ENCODE data around the gene ALAS1.

Gene ALAS1

DNA sequence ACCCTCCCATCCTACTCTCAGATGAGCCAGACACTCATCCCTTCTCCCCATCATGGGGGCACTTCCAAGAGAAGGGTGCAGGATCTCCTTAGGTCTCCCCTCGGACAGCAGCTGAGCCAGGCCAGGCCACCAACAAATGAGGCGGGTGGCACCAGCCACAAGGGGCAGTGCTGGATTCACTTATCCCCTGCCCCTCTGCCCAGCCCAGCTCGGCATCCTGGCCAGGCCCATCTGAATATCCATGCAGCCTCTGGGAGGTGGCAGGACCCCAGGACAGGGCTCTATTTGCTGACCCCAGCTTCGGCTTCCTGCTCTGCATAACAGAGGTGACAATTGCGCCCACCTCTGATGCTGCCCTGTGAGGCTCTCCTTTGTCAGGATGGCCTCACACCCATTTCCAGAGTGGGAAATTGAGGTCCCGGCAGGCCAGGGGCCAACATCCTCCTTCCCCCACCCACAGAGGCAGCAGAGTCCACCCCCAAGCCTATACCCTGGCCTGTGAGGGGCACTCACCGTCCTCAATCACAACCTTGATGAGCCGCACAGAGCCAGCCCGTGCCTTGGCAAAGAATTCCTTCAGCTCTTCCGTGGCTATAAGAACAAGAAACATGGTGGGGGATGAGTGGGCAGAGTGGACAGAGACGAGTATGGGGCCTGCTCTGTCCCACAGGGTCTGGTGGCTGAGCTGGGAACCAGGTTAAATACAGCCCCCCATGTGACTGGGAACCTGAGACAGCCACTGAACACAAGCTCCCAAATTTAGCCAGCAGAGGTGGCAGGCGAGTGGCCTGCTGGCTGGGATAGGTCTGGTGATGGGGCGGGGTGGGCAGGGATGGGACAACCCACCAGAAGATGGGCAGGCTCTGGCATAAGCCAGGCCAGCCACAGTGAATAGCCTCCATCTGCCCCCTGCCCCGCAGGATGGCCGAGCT lies 36.8 kb downstream of the ALAS1 start:
- DNase-seq (ENCODE audit: low spot score): no peak

DNA sequence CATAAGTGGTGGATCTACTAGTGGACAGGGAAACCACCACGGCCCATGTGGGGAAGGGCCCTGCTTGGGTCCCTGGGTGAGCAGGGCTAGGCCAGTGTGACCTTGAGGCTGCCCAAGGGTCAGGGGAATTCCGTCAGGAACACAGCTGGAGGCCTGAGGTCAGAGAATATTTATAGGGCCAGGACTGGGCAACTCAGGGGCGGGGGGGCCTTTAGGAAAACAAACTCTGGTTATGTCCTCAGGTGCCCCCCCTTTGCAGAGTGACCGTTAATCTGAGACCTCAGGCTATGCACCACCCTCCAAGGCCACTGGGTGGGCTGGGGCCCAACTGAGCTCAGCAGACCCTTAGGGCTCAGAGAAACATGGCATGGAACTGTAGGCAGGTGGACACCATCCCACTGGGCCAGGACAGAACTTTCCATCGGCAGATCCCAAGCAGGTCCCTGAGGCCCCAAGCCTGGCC lies 38.5 kb downstream of the ALAS1 start:
- DNase-seq (ENCODE audit: low spot score): no peak

DNA sequence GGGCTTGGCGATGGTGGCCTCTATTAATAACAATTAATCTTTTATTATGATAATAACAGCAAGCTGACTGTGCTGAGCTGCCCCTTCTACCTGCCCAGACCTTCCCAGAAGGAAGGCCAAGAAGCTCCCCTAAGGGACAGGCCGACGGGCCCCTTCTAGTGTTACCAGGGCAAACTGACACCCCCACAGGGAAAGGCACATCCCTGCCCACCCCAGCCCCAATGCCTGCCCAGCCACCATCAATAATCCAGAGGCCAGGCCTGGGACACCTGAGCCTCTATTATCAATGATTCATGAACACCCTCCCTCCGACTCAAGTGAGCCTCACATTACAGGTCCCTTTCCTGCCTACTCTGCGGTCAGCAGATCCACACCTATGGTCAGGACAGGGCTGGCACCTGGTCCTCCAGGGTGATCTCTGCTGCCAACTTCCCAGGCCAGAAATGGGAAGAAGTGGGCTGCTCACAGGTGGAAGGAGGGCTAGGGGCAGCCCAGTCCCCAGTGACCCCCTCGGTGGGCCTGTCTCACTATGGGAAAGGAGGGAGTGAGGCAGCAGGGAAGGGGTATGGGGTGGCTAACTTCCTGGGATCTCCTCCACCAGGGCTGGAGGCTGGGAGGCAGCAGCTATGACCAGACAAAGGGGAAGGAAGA lies 39.2 kb downstream of the ALAS1 start:
- DNase-seq (ENCODE audit: low spot score): no peak

DNA sequence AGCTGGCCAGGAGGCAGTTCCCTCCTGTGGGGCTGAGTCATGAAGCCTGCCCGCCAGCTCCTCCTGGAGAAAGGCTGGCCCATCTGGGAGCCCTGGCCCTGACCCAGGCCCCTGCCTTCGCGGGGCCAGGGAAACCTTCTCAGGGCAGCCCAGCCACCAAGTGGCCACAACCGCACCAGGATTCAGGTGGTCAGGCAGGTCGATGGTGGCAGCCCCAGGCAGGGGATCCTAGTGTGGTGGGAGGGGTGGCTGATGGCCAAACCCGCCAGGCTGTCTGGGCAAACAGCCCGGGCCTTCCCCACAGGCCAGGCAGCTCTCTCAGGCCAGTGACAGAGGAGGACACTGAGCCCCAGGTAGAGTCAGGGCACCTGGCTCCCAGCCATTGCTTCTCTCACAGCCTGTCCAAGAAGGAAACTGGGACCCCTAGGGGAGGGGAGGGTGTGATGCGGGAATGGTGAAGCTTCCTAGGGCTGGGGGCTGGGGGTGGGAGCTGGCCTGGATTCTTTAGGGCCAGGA lies 39.8 kb downstream of the ALAS1 start:
- DNase-seq (ENCODE audit: low spot score): no peak

DNA sequence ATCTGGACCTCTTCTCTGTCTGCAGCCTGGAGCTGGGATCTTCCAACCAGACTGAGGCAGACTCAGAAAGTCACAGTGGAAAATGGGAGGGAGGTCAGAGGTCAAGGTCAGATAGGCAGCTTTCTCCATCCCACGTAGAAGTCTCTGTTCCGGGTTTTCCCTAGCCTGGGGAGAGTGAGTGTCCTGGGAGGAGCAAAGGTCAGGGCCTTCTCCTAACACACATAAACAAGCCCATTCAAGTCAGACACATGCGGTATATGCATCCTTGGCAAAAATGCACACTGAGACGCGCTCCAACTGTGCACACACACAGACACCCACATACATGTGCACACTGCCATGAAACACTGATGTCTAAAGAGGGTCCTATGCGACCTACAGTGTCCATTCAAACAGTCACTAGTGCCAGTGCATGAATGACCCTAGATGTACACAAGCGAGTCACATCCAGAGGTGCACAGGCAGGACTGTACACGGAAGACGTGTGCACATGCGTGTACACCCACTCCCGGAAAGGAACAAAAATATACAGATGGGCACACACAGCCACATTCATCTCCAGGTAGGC lies 40.3 kb downstream of the ALAS1 start:
- no peak for DNase-seq (ENCODE audit: low spot score)

DNA sequence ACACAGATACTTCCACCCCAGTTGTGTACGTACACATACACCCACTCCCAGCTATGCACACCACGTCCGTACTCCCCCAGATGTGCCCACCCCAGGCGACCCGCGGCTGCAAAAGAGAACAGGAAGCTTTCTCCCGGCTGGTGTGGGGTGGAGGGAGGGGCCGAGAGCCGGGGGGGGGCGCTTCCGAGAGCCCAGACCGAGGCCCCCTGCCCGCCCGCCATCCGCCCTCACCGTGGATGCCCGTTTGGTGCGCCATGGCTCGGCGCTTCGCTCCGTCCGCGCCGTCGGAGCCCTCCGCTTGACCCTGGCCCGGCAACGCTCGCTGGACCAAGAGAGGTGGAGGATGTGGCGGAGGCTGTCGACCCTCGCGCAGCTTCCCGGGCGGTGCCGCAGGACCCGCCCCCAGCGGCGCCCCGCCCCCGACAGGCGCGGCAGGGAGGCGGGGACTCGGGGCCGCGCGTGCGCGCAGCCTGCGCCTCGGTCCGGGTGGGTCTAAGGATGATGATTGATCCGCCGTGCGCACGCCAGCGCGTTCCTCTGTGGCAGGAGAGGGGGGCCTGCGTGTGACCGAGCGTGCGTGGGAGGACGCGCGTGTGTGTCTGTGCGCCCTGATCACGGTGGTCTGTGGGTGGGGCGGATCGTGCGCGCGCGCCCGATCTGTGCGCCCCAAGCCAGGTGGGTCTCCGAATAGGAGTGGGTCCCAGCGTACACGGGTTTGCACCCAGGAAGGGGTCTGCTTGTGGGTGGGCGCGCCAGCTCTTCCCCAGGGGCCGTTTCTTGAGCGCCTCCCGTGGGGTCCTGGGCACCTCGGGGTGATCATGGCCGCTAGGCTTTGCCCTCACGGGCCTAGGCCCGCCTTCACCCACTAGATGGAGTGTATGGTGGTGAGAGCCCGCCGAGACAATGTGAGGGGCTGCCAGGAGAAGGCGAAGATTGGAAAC lies 41.1 kb downstream of the ALAS1 start, which contains the start of gene TWF2:
Gene TWF2 (minus strand): TSS at position 398 of the 941 bp plus-strand sequence. CDS start 142 bp downstream, at position 256.
- peak; percentile 89 for DNase-seq (ENCODE audit: low spot score)

DNA sequence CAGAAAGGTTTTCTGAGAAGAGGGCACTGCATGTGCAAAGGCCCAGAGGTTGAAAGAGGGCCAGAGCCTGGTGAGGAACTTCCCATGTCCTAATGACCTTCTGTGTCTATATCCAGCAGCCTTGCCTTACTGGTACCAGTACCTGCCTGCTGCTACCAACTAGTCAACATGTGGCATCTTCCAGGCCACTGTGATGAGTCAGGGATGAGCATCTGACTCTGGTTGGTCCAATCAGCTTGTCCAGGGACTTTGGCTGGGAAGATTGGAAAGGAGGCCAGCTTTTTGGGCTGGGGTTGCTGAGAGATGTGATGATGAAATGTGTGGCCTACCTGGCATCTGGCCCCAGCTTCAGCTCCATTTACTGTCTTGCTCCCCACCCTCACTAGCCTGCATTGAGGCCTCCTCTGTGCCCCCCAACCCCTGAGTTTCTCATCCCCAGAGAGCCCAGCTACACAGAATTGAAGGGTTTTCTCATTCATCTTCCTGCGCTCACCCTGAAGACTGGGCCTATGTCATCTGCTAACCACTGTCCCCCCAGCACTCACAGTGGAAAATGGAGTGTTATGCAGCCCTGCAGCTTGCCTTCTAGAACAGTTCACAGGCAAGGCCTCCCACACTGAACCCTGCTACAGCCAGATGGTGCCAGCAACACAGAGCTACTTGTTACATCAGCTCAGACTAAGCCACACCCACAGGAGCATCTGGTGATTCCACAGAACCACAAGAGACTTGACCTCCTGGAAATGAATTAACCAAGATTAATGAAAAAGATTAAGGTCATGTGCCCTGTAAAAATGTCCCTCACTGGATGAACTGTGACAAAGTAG lies 42.3 kb downstream of the ALAS1 start:
- DNase-seq (ENCODE audit: low spot score): peak; percentile 38

DNA sequence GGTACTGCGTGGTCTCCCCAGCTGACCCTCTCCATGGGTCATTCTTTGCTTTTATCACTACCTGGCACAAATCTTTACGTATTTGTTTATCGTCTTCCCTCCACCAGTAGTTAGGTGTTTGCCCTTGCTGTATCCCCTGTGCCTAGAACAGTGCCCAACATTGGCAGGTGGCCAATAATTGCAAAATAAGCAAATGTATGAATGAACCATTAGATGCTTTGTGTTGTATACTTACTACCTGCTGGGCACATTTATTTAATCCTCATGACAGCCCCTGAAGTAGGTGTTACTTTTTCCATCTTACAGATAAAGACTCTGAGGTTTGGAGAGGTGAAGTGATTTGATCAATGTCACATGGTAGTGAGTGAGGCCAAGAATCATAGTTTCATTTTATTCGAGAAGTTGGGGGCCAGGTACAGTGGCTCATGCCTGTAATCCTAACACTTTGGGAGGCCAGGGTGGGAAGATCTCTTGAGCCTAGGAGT lies 43.0 kb downstream of the ALAS1 start:
- DNase-seq (ENCODE audit: low spot score): no peak

DNA sequence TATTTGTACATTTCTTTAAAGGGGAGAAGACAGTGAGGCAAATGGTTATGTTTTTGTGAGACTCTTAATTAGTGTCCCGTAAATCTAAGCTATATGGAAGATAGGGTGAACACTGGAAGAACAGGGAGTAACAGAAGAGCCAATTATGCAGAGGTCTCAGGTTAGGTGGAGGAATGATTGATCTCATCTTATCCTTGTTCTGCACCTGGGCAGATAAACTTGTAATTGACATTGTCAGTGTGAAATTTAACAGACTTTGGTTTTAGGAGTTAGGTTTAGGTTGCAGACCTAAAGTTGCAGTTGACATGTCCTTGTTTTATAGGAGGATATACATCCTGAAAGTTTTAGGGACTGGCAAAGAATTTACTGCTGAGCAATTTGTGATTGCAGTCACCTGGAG lies 44.1 kb downstream of the ALAS1 start:
- no peak for DNase-seq (ENCODE audit: low spot score)

DNA sequence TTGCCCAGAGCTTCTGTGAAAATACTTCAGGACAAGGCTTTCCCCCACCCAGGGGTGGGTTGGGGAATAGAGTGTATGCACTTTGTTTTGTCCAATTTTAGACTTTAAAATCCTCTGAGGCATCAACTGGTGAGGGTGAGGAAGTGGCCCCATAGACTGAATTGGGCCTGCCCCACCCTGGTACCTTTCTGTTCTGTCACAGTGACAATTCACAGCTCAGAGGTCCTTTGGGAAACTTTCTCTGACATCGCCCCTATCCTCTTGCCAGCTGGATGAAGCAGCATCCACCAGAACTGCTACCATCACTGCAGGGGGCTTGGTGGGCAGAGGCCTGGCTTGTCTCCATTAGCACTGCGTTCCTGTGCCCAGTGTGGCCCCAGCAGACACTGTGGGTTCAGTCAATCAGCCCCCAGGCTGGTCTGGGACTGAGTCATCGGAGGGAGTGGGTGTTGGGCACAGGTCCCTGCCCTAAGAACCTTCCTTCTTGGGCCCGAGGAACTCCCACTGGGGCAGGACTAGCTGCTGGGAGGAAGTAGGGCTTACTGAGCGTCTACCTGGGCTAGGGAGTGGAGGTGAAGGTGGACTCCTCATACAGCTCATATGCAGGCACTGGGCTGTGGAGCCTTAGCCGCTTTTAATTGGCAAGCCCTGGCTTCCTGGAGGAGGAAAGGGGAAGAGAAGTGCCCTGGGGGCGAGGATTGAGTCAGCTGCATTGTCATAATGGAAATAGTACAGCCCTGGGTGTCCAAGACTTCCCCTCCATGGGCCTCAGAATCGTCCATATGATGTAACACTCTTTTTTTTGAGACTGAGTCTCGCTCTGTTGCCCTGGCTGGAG lies 46.0 kb downstream of the ALAS1 start:
- peak; percentile 59 for DNase-seq (ENCODE audit: low spot score)

DNA sequence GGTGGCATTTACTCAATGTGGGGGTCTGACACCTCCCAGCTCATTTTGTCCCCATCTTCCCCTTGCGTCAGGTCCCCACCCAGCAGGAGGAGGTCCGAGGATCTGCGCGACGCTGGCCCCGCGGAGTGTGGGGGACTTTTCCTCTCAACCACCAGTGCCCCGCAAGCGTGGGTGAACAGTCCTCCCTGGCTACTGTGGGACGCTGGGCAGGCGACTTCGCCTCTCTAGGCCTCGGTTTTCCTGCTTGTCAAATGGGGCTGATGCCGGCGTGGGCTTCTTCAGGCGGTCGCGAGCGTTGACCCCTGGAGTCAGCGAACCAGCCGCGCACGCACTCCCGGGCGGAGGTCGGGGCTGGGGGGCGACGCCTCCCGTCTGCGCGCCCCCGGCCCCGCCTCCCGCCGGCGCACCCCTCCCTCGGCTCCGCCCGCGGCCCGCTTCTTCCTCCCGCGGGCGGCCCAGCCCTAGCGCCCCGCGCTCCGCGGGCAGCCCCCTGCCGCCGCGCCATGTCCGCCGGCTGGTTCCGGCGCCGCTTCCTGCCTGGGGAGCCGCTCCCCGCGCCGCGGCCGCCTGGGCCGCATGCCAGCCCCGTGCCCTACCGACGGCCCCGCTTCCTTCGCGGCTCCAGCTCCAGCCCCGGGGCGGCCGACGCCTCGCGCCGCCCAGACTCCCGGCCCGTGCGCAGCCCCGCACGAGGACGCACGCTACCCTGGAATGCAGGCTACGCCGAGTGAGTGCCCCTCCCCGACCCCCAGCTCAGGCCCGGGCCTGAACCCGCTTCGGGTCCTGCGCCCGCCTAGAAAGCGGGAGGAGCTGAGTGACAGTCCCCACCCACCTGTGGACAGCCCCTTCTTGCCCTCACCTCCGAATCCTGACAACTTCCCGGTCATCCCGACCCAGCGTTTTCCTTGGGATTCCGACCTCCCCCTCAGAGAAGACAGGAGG lies 47.6 kb downstream of the ALAS1 start, which contains the start of gene PPM1M:
Gene PPM1M (plus strand): TSS at position 438 of the 942 bp plus-strand sequence. CDS start 66 bp downstream, at position 504.
- no peak for DNase-seq (ENCODE audit: low spot score)

DNA sequence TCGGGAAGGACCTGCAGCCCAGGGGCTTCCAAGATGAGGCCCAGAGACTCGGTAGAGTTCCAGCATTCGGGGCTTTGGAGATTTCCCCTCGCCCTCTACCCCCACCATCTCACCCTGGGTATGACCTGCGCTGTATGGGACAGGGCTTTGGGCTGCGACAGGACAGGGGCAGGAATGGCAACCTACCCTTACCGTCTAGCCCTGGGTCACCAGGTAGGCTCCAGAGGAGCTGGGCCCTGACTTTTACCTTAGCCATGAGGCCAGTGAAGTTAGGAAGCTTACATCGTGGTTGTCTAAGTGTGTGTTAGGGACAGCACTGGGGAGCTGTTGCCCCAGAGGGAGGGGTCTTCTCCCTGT lies 48.3 kb downstream of the ALAS1 start:
- no peak for DNase-seq (ENCODE audit: low spot score)

DNA sequence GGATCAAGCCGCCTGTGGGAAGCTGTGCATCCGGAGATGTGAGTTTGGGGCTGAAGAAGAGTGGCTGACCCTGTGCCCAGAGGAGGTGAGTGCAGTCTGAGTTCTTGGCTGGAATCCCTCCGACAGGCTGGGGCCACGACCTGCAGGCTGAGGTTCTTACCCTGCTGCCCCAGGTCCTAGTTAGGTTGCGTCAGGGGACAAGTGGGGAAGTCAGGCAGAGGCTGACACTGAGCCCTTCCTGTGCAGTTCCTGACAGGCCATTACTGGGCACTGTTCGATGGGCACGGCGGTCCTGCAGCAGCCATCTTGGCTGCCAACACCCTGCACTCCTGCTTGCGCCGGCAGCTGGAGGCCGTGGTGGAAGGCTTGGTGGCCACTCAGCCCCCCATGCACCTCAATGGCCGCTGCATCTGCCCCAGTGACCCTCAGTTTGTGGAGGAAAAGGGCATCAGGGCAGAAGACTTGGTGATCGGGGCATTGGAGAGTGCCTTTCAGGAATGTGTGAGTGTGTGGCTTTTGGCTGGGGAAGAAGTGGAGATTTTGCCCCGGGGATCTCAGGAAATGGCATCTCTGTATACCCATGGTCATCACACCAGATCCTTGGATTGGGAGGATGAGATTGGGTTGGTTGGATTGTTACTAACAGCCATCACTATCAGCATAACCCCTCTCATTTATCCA lies 48.9 kb downstream of the ALAS1 start:
- no peak for DNase-seq (ENCODE audit: low spot score)

DNA sequence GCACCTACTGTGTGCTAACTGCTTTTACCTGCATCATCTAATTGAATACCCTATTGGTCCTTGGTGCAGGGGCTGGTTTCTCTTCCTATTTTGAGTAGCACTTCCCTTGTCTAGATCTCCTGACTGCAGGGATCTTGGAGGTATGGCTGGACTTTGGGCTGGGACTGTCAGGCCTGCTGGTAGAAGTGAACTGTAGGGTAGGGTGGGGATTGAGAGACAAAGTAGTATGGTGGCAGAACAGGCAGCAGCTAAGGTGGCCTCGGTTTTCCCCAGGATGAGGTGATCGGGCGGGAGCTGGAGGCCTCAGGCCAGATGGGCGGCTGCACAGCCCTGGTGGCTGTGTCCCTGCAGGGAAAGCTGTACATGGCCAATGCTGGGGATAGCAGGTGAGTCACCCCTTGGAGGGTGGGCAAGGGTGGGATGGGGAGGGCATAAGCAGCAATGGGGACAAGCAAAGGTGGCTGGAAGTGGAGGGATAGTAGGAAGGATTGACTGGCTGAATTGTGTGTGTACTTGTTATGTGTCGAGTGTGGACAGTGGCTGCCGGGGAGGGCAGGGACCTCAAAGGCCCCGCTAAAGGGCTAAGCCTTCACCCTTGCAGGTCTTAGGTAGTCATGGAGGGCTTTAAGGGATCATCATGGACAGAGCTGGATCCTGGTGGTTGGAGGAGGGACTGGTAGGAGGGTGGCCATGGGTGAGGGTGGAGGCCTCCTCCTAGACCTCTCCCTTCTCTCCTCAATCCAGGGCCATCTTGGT lies 49.6 kb downstream of the ALAS1 start:
- no peak for DNase-seq (ENCODE audit: low spot score)

DNA sequence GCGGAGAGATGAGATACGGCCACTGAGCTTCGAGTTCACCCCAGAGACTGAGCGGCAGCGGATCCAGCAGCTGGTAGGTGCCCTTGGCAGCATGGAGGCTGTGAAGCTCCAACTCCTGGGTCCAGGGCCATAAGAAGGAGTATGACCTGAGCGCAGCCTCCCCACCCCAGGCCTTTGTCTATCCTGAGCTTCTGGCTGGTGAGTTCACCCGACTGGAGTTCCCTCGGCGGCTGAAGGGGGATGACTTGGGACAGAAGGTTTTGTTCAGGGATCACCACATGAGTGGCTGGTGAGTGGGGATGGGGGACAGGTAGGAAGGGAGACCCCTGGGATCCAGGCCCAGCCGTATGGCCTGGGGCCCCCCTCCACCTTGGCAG lies 50.2 kb downstream of the ALAS1 start:
- no peak for DNase-seq (ENCODE audit: low spot score)

DNA sequence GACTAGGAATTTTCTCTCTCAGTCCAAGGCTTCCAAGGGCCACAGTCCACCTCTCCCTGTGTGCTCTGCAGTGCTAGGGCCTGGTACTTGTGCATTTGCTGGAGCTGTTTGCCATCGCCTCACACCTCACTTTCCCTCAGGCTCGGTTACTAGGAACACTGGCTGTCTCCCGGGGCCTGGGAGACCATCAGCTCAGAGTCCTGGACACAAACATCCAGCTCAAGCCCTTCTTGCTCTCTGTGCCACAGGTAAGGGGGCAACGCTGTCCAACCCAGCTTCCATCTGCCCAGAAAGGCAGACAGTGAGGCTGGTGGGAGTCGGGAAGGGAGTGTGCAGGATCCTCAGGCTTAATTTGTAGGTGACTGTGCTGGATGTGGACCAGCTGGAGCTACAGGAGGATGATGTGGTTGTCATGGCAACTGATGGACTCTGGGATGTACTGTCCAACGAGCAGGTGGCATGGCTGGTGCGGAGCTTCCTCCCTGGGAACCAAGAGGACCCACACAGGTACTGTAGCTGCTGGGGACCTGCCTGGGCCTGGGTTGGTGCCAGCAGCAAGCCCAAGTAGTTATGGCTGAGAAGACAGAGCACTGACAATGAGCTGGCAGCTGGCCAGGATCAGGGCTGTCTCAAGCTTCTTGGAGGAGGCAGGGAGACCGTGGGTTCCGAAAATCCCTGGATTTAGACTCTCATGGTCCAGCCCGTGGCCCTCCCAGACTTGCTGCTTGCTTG lies 51.0 kb downstream of the ALAS1 start:
- no peak for DNase-seq (ENCODE audit: low spot score)

All from left forelimb (tissue), 1 donor.